Peyer's patch (tissue), 4 donors: ENCODE measurements around the gene KCNJ3. TPM values are rescaled to one million over a fixed set of nuclear protein-coding genes. Genes with fewer than 3 reads are reported as not detected.

Experiments
- DNase-seq, 3 donors: peaks; one replicate each; pipeline ENCODE4 v3.0.0-alpha.2; 2017 to 2019
- H3K27ac ChIP-seq, 4 donors: fragments of 200-600 bp; sonication (generic); one replicate each; pipeline ENCODE4 v1.5.1; 2016 to 2019
- H3K27me3 ChIP-seq, 2 donors: fragments of 200-600 bp; sonication (generic); one replicate each; pipeline ENCODE4 v1.5.1; 2019
- H3K36me3 ChIP-seq, 3 donors: fragments of 200-600 bp; sonication (generic); one replicate each; pipeline ENCODE4 v1.5.1; 2016 to 2019
- H3K4me1 ChIP-seq, 4 donors: fragments of 200-600 bp; sonication (generic); one replicate each; pipeline ENCODE4 v1.5.1; 2016 to 2019
- H3K4me3 ChIP-seq, 4 donors: fragments of 200-600 bp; sonication (generic); 1 replicate in 3 of 4; 2 replicates in 1 of 4; pipeline ENCODE4 v1.5.1; 2016 to 2019; ENCODE audit warnings: mild to moderate bottlenecking in 1 of 4
- H3K9me3 ChIP-seq, 4 donors: fragments of 200-600 bp; sonication (generic); one replicate each; pipeline ENCODE4 v1.5.1; 2016 to 2019; ENCODE audit warnings: mild to moderate bottlenecking in 1 of 4
- POLR2A ChIP-seq, 2 donors: fragments of 450-650 bp; IDR thresholded peaks; one replicate each; pipeline ENCODE4 v1.5.1; 2017; ENCODE audit warnings: antibody characterized with exemption in 2 of 2, mild to moderate bottlenecking in 2 of 2, moderate library complexity in 2 of 2
- total RNA-seq, 4 donors: library from RNA; depleted of rRNA; stranded (reverse); fragments of >200 nt; gene quantifications; one replicate each; pipeline ENCODE4 v1.1.0, GENCODE V29; 2016
- TF ChIP-seq, protein P1 (sequence below), 6 experiments: fragments of 450-650 bp in 4 of 6; fragments of 200-600 bp in 2 of 6; sonication (generic) in 1 of 6; IDR thresholded peaks; one replicate each; pipeline ENCODE4 v1.5.1; 2017 to 2019; ENCODE audit warnings: antibody characterized with exemption in 6 of 6, mild to moderate bottlenecking in 3 of 6, moderate library complexity in 1 of 6

KCNJ3 gene
- total RNA-seq, 4 donors from 2014 or later: 6.6 to 27.3 (median 22.2) TPM

DNA sequence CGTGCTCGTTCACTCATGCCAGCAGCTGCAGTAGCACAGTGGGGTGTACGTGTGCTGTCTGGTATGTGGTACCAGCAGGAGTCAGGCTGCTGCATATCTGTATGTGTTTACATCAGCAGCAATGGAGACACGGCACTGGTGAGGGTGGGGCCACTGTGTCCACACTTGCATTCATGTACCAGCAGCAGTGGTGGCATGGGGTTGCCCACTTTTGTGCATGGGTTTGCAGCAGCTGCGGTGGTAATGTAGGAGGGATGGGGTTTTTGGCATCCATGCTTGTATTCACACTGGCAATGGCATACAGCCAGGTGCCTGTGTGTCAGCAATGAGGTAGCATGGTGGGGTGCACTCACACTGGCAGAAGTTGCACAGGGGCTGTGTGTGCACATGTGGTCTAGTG lies 187.8 kb downstream of the KCNJ3 start:
- TF ChIP-seq POLR2A (IDR thresholded peaks at IDR 0.05): no peak
- TF ChIP-seq, protein P1, sequence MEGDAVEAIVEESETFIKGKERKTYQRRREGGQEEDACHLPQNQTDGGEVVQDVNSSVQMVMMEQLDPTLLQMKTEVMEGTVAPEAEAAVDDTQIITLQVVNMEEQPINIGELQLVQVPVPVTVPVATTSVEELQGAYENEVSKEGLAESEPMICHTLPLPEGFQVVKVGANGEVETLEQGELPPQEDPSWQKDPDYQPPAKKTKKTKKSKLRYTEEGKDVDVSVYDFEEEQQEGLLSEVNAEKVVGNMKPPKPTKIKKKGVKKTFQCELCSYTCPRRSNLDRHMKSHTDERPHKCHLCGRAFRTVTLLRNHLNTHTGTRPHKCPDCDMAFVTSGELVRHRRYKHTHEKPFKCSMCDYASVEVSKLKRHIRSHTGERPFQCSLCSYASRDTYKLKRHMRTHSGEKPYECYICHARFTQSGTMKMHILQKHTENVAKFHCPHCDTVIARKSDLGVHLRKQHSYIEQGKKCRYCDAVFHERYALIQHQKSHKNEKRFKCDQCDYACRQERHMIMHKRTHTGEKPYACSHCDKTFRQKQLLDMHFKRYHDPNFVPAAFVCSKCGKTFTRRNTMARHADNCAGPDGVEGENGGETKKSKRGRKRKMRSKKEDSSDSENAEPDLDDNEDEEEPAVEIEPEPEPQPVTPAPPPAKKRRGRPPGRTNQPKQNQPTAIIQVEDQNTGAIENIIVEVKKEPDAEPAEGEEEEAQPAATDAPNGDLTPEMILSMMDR (IDR thresholded peaks at IDR 0.05): no peak
- no peaks in the 10 kb centered on the region for H3K4me1 ChIP-seq
- DNase-seq: no peak
- no peaks in the 10 kb centered on the region for H3K27me3 ChIP-seq
- H3K4me3 ChIP-seq: no peak overlapping the region
- no peaks in the 10 kb centered on the region for H3K9me3 ChIP-seq
- H3K36me3 ChIP-seq: no peaks in the 10 kb centered on the region
- no peak overlapping the region for H3K27ac ChIP-seq

DNA sequence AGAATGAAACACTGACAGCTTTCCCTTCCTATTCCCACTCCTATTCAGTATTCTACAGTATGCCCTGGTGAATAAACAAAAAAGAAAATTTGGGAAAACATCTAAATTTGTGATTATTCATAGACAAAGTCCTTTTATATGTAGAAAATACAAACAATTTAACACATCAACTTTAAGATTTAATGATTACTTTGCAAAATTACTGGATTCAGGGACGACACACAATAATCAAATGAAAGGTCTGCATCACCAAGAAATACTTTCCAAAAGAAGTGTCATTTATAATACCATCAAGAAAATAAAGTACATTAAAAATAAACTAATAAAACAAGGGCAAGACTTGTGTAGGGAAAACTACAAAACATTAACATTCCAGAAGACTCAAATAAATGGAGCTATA lies 199.8 kb downstream of the KCNJ3 start:
- H3K4me1 ChIP-seq: no peaks in the 10 kb centered on the region
- H3K27me3 ChIP-seq: no peaks in the 10 kb centered on the region
- TF ChIP-seq, protein P1 (IDR thresholded peaks at IDR 0.05): no peak
- DNase-seq: no peak
- H3K9me3 ChIP-seq: no peaks in the 10 kb centered on the region
- no peak overlapping the region for H3K27ac ChIP-seq
- H3K36me3 ChIP-seq: no peaks in the 10 kb centered on the region
- no peak overlapping the region for H3K4me3 ChIP-seq

DNA sequence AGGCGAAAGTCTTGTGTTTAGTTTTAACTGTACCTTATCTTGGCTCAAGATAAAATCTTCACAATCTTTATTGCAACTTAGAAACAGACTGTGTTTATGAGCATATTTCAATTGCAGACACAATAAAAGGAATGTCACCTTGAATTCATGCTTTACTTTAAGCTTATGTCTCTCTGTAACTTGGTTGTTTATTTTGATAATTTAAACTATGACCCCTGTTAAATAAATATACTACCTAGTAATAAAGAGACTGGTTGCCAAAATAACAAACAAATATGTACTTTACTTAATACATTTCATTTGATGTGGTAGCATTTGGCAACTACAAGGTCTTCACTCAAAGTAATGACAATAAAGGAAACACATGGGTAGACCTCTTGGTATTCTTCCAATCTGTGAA lies 202.6 kb downstream of the KCNJ3 start:
- TF ChIP-seq, protein P1 (IDR thresholded peaks at IDR 0.05): no peak
- TF ChIP-seq POLR2A (IDR thresholded peaks at IDR 0.05): no peak
- no peak overlapping the region for H3K4me3 ChIP-seq
- no peaks in the 10 kb centered on the region for H3K36me3 ChIP-seq
- H3K4me1 ChIP-seq: no peaks in the 10 kb centered on the region
- H3K9me3 ChIP-seq: no peaks in the 10 kb centered on the region
- H3K27me3 ChIP-seq: no peaks in the 10 kb centered on the region
- no peak for DNase-seq
- no peak overlapping the region for H3K27ac ChIP-seq
